ACC112 (cell line): ENCODE results near the gene USP6NL.

Source experiments
- H2AFZ ChIP-seq: fragments of 200-600 bp; sonication (generic); one replicate; pipeline ENCODE4 v1.6.0; 2017; ENCODE audit warnings: antibody characterized with exemption, low read length; ENCODE audit not compliant: unreplicated experiment
- H3K27ac ChIP-seq: fragments of 200-600 bp; sonication (generic); 2 replicates; pipeline ENCODE4 v1.5.1; 2014; ENCODE audit warnings: low read depth, mild to moderate bottlenecking, antibody characterized with exemption, low read length, moderate library complexity
- H3K27me3 ChIP-seq: fragments of 200-600 bp; sonication (generic); 2 replicates; pipeline ENCODE4 v1.6.1; 2014; ENCODE audit warnings: mild to moderate bottlenecking, antibody characterized with exemption, low read length, moderate library complexity, mixed read lengths; ENCODE audit not compliant: insufficient read depth
- H3K36me3 ChIP-seq: fragments of 200-600 bp; sonication (generic); 2 replicates; pipeline ENCODE4 v1.6.1; 2016; ENCODE audit warnings: mild to moderate bottlenecking, antibody characterized with exemption, low read length, moderate library complexity, mixed read lengths; ENCODE audit not compliant: insufficient read depth
- H3K4me1 ChIP-seq: fragments of 200-600 bp; sonication (generic); one replicate; pipeline ENCODE4 v1.6.1; 2016; ENCODE audit warnings: low read length, mixed read lengths; ENCODE audit not compliant: insufficient read depth, unreplicated experiment, control insufficient read depth
- H3K4me3 ChIP-seq: fragments of 200-600 bp; sonication (generic); 2 replicates; pipeline ENCODE4 v1.5.1; 2014; ENCODE audit warnings: mild to moderate bottlenecking, low read depth, low read length
- H3K79me2 ChIP-seq: fragments of 200-600 bp; sonication (generic); one replicate; pipeline ENCODE4 v1.6.0; 2016; ENCODE audit warnings: low read length; ENCODE audit not compliant: control insufficient read depth, unreplicated experiment, insufficient read depth

Gene USP6NL

GRCh38 chr10:11446864-11447263 is 164.6 kb downstream of the USP6NL start:
- H2AFZ ChIP-seq = no peak overlapping the region
- peaks cover 54% of the 10 kb centered on the region for H3K27me3 ChIP-seq
- H3K4me3 ChIP-seq = no peak overlapping the region
- H3K79me2 ChIP-seq = no peaks in the 10 kb centered on the region
- no peak overlapping the region for H3K27ac ChIP-seq
- no peaks in the 10 kb centered on the region for H3K4me1 ChIP-seq
- no peaks in the 10 kb centered on the region for H3K36me3 ChIP-seq

GRCh38 chr10:11446133-11446532 is 165.3 kb downstream of the USP6NL start:
- no peak overlapping the region for H3K4me3 ChIP-seq
- H3K4me1 ChIP-seq = no peaks in the 10 kb centered on the region
- no peaks in the 10 kb centered on the region for H3K79me2 ChIP-seq
- H3K27me3 ChIP-seq = peaks cover 60% of the 10 kb centered on the region
- no peak overlapping the region for H3K27ac ChIP-seq
- no peak overlapping the region for H2AFZ ChIP-seq
- no peaks in the 10 kb centered on the region for H3K36me3 ChIP-seq

GRCh38 chr10:11444531-11445228 is 166.8 kb downstream of the USP6NL start:
- Histone ChIP-seq H2AFZ (no peak overlapping the region), H3K36me3 (no peaks in the 10 kb centered on the region), H3K79me2 (no peaks in the 10 kb centered on the region), H3K4me3 (no peak overlapping the region), H3K4me1 (no peaks in the 10 kb centered on the region), H3K27me3 (peaks cover 65% of the 10 kb centered on the region), H3K27ac (no peak overlapping the region)

DNA sequence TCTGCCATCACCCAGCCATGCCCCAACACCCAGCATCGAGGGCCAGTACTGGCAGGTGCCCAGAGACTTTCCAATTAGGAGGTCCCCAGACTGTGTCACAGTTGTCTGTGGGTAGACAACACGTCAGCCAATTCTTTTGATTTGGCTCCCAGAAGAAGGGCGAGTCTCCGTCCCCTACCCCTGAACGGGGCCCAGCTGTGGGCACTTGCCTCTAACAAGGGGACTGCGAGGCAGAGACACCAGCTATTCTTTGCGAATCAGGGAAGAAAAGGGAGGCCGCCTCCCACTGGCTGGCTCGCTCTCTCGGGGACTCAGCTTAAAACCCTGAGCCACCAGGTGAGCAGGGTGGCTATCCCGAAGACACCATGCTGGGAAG is 167.3 kb downstream of the USP6NL start:
- no peaks in the 10 kb centered on the region for H3K4me1 ChIP-seq
- peaks cover 66% of the 10 kb centered on the region for H3K27me3 ChIP-seq
- no peak overlapping the region for H2AFZ ChIP-seq
- H3K27ac ChIP-seq = no peak overlapping the region
- H3K79me2 ChIP-seq = no peaks in the 10 kb centered on the region
- H3K36me3 ChIP-seq = no peaks in the 10 kb centered on the region
- H3K4me3 ChIP-seq = no peak overlapping the region

DNA sequence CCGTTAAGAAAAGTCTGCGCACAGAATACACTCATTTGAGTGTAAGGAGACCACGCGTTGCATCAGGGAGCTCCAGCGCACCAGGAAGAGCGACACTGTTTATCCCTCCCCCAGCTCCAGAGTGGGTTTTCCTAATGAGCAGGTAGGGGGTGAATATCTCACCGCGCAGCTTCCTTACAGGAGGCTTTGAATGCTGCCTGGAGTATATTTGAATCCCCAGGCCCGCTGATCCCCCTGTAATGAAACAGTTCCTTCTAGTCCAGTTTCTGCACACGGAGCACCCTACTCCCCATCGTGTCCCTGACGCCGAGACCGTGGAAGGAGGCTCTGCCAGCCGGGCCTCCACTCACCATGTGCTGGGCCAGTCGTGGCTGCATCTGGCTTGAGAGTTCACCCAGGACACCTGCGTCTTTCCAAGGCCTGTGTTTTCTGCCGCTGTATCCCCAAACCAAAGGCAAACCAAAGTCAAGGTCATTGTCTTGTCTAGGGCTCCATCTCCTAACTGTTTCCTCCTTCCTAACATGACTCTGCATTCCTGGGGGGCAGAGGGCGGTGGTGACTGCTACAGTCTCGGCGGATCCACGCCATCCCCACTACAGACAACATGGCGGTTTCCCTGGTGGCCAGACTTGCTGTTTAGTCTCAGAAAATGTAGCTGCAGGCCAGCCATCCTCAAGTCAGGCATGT is 167.8 kb downstream of the USP6NL start:
- Histone ChIP-seq H3K4me3 (no peak overlapping the region), H3K27me3 (peaks cover 66% of the 10 kb centered on the region), H3K27ac (no peak overlapping the region), H2AFZ (no peak overlapping the region), H3K79me2 (no peaks in the 10 kb centered on the region), H3K36me3 (no peaks in the 10 kb centered on the region), H3K4me1 (no peaks in the 10 kb centered on the region)

- H3K4me1 ChIP-seq = no peaks in the 10 kb centered on the region
- H3K27me3 ChIP-seq = peaks cover 66% of the 10 kb centered on the region
- H3K36me3 ChIP-seq = no peaks in the 10 kb centered on the region
Observed at GRCh38 chr10:11442001-11442773, 169.3 kb downstream of the USP6NL start.

DNA sequence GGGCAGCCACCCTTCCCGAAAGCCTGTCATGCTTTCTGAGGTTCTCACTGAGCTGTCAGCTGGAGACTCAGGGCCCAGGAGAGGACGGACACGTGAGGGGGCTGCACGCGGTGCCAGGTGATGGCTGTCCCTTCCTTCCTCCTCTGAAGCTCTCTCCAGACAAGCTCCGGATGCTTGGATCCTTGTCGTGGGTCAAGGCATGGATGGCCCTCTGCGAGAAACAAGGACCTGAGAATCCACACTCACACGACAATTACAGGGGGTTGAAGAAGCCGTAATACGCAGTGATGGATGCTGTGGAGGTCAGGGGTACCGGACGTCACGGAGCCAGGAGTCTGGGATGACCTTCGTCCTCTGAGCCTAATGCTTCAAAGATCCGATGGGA is 170.3 kb downstream of the USP6NL start:
- Histone ChIP-seq H2AFZ (no peak overlapping the region), H3K27me3 (peaks cover 63% of the 10 kb centered on the region), H3K27ac (no peak overlapping the region), H3K4me3 (no peak overlapping the region), H3K36me3 (no peaks in the 10 kb centered on the region), H3K4me1 (no peaks in the 10 kb centered on the region), H3K79me2 (no peaks in the 10 kb centered on the region)

More at GRCh38 chr10:11442001-11442773, 169.3 kb downstream of the USP6NL start:
- H3K27ac ChIP-seq = no peak overlapping the region
- H2AFZ ChIP-seq = no peak overlapping the region
- no peak overlapping the region for H3K4me3 ChIP-seq
- H3K79me2 ChIP-seq = no peaks in the 10 kb centered on the region

GRCh38 chr10:11440250-11441150 is 170.9 kb downstream of the USP6NL start:
- Histone ChIP-seq H2AFZ (no peak overlapping the region), H3K36me3 (no peaks in the 10 kb centered on the region), H3K79me2 (no peaks in the 10 kb centered on the region), H3K27me3 (peaks cover 63% of the 10 kb centered on the region), H3K4me1 (no peaks in the 10 kb centered on the region), H3K4me3 (no peak overlapping the region), H3K27ac (no peak overlapping the region)

DNA sequence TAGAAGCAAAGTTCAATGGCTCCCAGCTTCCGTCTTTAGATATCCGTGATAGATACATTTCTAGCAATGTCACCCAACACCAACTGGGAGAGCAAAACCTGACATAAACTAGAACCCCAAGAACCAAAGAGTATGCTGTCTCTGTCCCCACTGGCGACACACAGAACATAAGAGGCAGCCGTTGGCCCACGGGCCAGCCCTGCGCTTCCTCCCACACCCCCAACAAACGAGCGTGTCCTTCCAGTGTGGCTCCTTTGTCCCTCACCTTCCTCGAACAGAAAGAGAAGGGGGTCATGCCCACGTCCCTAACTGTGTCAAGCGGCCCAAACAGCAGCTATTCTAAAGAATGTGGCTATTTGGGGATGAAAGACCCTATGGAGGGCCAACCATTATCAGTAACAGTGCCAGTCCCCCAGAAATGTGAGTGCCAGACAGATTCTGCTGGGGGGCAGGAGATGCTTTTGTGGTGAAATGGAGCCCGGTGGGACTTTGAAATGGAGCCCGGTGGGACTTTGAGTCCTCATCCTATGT is 171.9 kb downstream of the USP6NL start:
- Histone ChIP-seq H3K4me3 (no peak overlapping the region), H2AFZ (no peak overlapping the region), H3K36me3 (no peaks in the 10 kb centered on the region), H3K79me2 (no peaks in the 10 kb centered on the region), H3K4me1 (no peaks in the 10 kb centered on the region), H3K27ac (no peak overlapping the region), H3K27me3 (peaks cover 67% of the 10 kb centered on the region)
